Measurements from ENCODE around the gene STAM2.
"Not testable (repeated sequence)": the region's sequence is repeated elsewhere in the genome, so short reads cannot be mapped to it uniquely, and the experiment has no call there.

GRCh38 chr2:152163669-152164068, 11.9 kb downstream of the STAM2 start:
- not testable (repeated sequence) for TF ChIP-seq SUZ12 (IDR thresholded peaks at IDR 0.05; ENCODE audit: extremely low read depth, insufficient read depth, insufficient read length); ZNF274 (IDR thresholded peaks at IDR 0.05; ENCODE audit: low read depth, low read length)

Data from NT2/D1 (cell line).